GM03348 (cell line): ENCODE data around the gene TMEM170A.
"Not testable (repeated sequence)": the region's sequence is repeated elsewhere in the genome, so short reads cannot be mapped to it uniquely, and the experiment has no call there.

Experiments used
- DNase-seq: peaks from one replicate; pipeline ENCODE4 v3.0.0; 2012; ENCODE audit warnings: low spot score

Gene TMEM170A

GRCh38 chr16:75452464-75453190 lies 11.9 kb downstream of the TMEM170A start:
- DNase-seq: no peak

- no peak for DNase-seq
Observed at GRCh38 chr16:75446416-75446815, 18.1 kb downstream of the TMEM170A start.

GRCh38 chr16:75445298-75445697 lies 19.2 kb downstream of the TMEM170A start:
- DNase-seq: no peak

GRCh38 chr16:75443298-75443697 lies 21.2 kb downstream of the TMEM170A start:
- DNase-seq: peak; percentile 56

- DNase-seq: peak; percentile 79
Observed at GRCh38 chr16:75433732-75434413, 30.6 kb downstream of the TMEM170A start.

GRCh38 chr16:75432828-75433731 lies 31.4 kb downstream of the TMEM170A start, which contains the start of gene CFDP1:
TSS of gene CFDP1 (minus strand) at chr16:75433503. CDS start at chr16:75433352, 151 bp downstream.
- peak; percentile 99 for DNase-seq

GRCh38 chr16:75429621-75430403 lies 34.7 kb downstream of the TMEM170A start:
- DNase-seq: no peak

GRCh38 chr16:75426524-75426923 lies 38.0 kb downstream of the TMEM170A start:
- peak; percentile 12 for DNase-seq

GRCh38 chr16:75424105-75424762 lies 40.3 kb downstream of the TMEM170A start:
- DNase-seq: not testable (repeated sequence)

GRCh38 chr16:75423723-75424104 lies 40.8 kb downstream of the TMEM170A start:
- no peak for DNase-seq

- no peak for DNase-seq
Observed at GRCh38 chr16:75421820-75422126, 42.7 kb downstream of the TMEM170A start.

- DNase-seq: peak; percentile 68
Observed at GRCh38 chr16:75420987-75421819, 43.3 kb downstream of the TMEM170A start.

GRCh38 chr16:75416904-75417565 lies 47.5 kb downstream of the TMEM170A start:
- no peak for DNase-seq

GRCh38 chr16:75415169-75415905 lies 49.2 kb downstream of the TMEM170A start:
- DNase-seq: no peak

- no peak for DNase-seq
Observed at GRCh38 chr16:75413951-75414350, 50.5 kb downstream of the TMEM170A start.

- no peak for DNase-seq
Observed at GRCh38 chr16:75406943-75407342, 57.5 kb downstream of the TMEM170A start.

- peak; percentile 53 for DNase-seq
Observed at GRCh38 chr16:75402821-75403475, 61.5 kb downstream of the TMEM170A start.

GRCh38 chr16:75402159-75402820 lies 62.2 kb downstream of the TMEM170A start:
- DNase-seq: peak; percentile 50
